GM23338 (cell line): Measurements from ENCODE around the gene ANKRD1.

Experiments
- CREB1 ChIP-seq: fragments of 250-450 bp; sonication (Bioruptor Pico); IDR thresholded peaks from 2 replicates; pipeline ENCODE4 v1.5.0; 2020; ENCODE audit warnings: low read depth, mild to moderate bottlenecking, moderate library complexity
- CTCF ChIP-seq, 2 experiments: fragments of 200-600 bp in 1 of 2; sonication (generic) in 1 of 2; conservative IDR thresholded peaks; 2 replicates each; pipeline versions ENCODE4 v1.5.1 to v1.6.1; 2016 to 2017; ENCODE audit warnings: antibody characterized with exemption in 2 of 2, low read depth in 2 of 2, mild to moderate bottlenecking in 2 of 2, moderate library complexity in 1 of 2
- ETS1 ChIP-seq: IDR thresholded peaks from 2 replicates; pipeline ENCODE4 v1.6.1; 2016; ENCODE audit warnings: antibody characterized with exemption
- EZH2 ChIP-seq: fragments of 200-600 bp; sonication (generic); IDR thresholded peaks from one replicate; pipeline ENCODE4 v1.8.0; 2017; ENCODE audit warnings: antibody characterized with exemption, mild to moderate bottlenecking, low read depth; ENCODE audit not compliant: unreplicated experiment
- EZH2phosphoT487 ChIP-seq: fragments of 200-600 bp; sonication (generic); IDR thresholded peaks from one replicate; pipeline ENCODE4 v1.8.1; 2018; ENCODE audit warnings: antibody characterized with exemption; ENCODE audit not compliant: unreplicated experiment
- JUNB ChIP-seq: IDR thresholded peaks from one replicate; pipeline ENCODE4 v1.6.1; 2016; ENCODE audit warnings: antibody characterized with exemption; ENCODE audit not compliant: unreplicated experiment
- NANOG ChIP-seq: IDR thresholded peaks from 2 replicates; pipeline ENCODE4 v1.6.1; 2016; ENCODE audit warnings: antibody characterized with exemption, borderline replicate concordance
- POLR2AphosphoS5 ChIP-seq: IDR thresholded peaks from 2 replicates; pipeline ENCODE4 v1.6.1; 2016; ENCODE audit warnings: antibody characterized with exemption, low read depth
- REST ChIP-seq: IDR thresholded peaks from one replicate; pipeline ENCODE4 v1.6.1; 2018; ENCODE audit warnings: antibody characterized with exemption; ENCODE audit not compliant: unreplicated experiment
- STAT1 ChIP-seq: IDR thresholded peaks from one replicate; pipeline ENCODE4 v1.6.1; 2016; ENCODE audit warnings: antibody characterized with exemption; ENCODE audit not compliant: unreplicated experiment
- ZNF114 ChIP-seq: fragments of 250-450 bp; sonication (Bioruptor Pico); IDR thresholded peaks from 2 replicates; pipeline ENCODE4 v1.5.0; 2020; ENCODE audit warnings: mild to moderate bottlenecking, moderate library complexity
- ZNF331 ChIP-seq: fragments of 250-450 bp; sonication (Bioruptor Pico); IDR thresholded peaks from 2 replicates; pipeline ENCODE4 v1.5.0; 2020; ENCODE audit warnings: low read depth, mild to moderate bottlenecking, moderate library complexity
- ZNF462 ChIP-seq: fragments of 250-450 bp; sonication (Bioruptor Pico); IDR thresholded peaks from 2 replicates; pipeline ENCODE4 v1.5.0; 2020; ENCODE audit warnings: mild to moderate bottlenecking, moderate library complexity

- no peak for TF ChIP-seq CTCF (conservative IDR thresholded peaks at IDR 0.05; ENCODE audit: low read depth in 2 of 2)
- no peak for TF ChIP-seq POLR2AphosphoS5
- no peak for TF ChIP-seq ZNF114
- TF ChIP-seq EZH2: no peak
- TF ChIP-seq CREB1 (CRISPR knock-in tag): no peak
- no peak for TF ChIP-seq EZH2phosphoT487
- TF ChIP-seq JUNB: no peak
- TF ChIP-seq REST: no peak
- no peak for TF ChIP-seq STAT1
- TF ChIP-seq ETS1: no peak
- TF ChIP-seq ZNF331 (CRISPR knock-in tag): no peak
- no peak for TF ChIP-seq NANOG
- TF ChIP-seq ZNF462 (CRISPR knock-in tag): no peak
Measured at GRCh38 chr10:90936276-90936659, 15.4 kb upstream of the ANKRD1 start.
